Peyer's patch (tissue), 4 donors: Measurements from ENCODE around the gene SMYD3. TPM values are rescaled to one million over a fixed set of nuclear protein-coding genes. Genes with fewer than 3 reads are reported as not detected.

Source experiments
- DNase-seq, 3 donors: peaks; one replicate each; pipeline ENCODE4 v3.0.0-alpha.2; 2017 to 2019
- H3K27ac ChIP-seq, 4 donors: fragments of 200-600 bp; sonication (generic); one replicate each; pipeline ENCODE4 v1.5.1; 2016 to 2019
- H3K27me3 ChIP-seq, 2 donors: fragments of 200-600 bp; sonication (generic); one replicate each; pipeline ENCODE4 v1.5.1; 2019
- H3K36me3 ChIP-seq, 3 donors: fragments of 200-600 bp; sonication (generic); one replicate each; pipeline ENCODE4 v1.5.1; 2016 to 2019
- H3K4me1 ChIP-seq, 4 donors: fragments of 200-600 bp; sonication (generic); one replicate each; pipeline ENCODE4 v1.5.1; 2016 to 2019
- H3K4me3 ChIP-seq, 4 donors: fragments of 200-600 bp; sonication (generic); 1 replicate in 3 of 4; 2 replicates in 1 of 4; pipeline ENCODE4 v1.5.1; 2016 to 2019; ENCODE audit warnings: mild to moderate bottlenecking in 1 of 4
- H3K9me3 ChIP-seq, 4 donors: fragments of 200-600 bp; sonication (generic); one replicate each; pipeline ENCODE4 v1.5.1; 2016 to 2019; ENCODE audit warnings: mild to moderate bottlenecking in 1 of 4
- CTCF ChIP-seq, 6 experiments: fragments of 450-650 bp in 4 of 6; fragments of 200-600 bp in 2 of 6; sonication (generic) in 1 of 6; IDR thresholded peaks; one replicate each; pipeline ENCODE4 v1.5.1; 2017 to 2019; ENCODE audit warnings: antibody characterized with exemption in 6 of 6, mild to moderate bottlenecking in 3 of 6, moderate library complexity in 1 of 6
- POLR2A ChIP-seq, 2 donors: fragments of 450-650 bp; IDR thresholded peaks; one replicate each; pipeline ENCODE4 v1.5.1; 2017; ENCODE audit warnings: antibody characterized with exemption in 2 of 2, mild to moderate bottlenecking in 2 of 2, moderate library complexity in 2 of 2
- total RNA-seq, 4 donors: library from RNA; depleted of rRNA; stranded (reverse); fragments of >200 nt; gene quantifications; one replicate each; pipeline ENCODE4 v1.1.0, GENCODE V29; 2016

The SMYD3 gene
- total RNA-seq, 4 donors from 2014 or later = 19.8 to 55.3 (median 26.9) TPM

DNA sequence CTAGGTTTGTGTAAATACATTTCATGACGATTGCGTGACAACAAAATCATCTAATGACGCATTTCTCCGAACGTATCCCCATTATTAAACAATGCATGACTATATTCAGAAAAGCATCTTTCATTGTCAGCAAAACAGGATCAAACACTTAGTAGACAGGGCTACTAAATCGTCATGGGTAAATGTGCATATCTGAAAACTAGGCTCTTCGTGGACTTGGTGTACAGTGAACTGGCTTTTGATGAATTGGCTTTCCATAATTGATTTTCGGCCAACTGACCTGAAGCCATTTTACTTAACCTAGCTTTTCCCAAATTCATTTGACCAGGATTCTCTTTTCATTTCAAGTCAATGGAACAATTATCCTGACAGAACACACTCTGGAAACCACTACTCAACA lies 665.0 kb downstream of the SMYD3 start:
- Histone ChIP-seq H3K36me3 (no peaks in the 10 kb centered on the region), H3K4me3 (no peak overlapping the region), H3K27me3 (no peaks in the 10 kb centered on the region), H3K9me3 (no peaks in the 10 kb centered on the region), H3K27ac (no peak overlapping the region), H3K4me1 (no peaks in the 10 kb centered on the region)
- DNase-seq = no peak
- TF ChIP-seq CTCF (IDR thresholded peaks at IDR 0.05) (no peak), POLR2A (IDR thresholded peaks at IDR 0.05) (no peak)

DNA sequence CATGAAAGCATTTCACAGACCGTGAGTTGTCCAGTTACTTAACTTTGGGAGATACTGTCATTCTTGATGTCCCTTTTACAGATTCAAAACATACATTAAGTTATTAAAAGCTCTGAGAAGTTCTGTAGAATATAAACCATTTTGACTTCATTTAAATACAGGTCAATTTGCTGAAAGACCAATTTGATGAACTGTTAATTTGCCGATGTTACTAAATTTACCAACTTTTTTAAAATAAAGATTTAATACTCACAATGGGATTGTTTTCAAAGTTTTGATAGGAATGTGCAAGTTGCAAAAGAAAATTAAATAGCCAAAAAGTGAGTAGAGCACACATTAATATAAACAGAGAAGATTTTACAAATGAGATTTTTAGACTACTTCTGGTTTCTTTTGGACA lies 666.1 kb downstream of the SMYD3 start:
- H3K9me3 ChIP-seq = no peaks in the 10 kb centered on the region

GRCh38 chr1:245837718-245838117 lies 669.4 kb downstream of the SMYD3 start:
- no peak overlapping the region for H3K27ac ChIP-seq
- no peaks in the 10 kb centered on the region for H3K27me3 ChIP-seq
- H3K4me3 ChIP-seq = no peak overlapping the region
- TF ChIP-seq POLR2A (IDR thresholded peaks at IDR 0.05) (no peak), CTCF (IDR thresholded peaks at IDR 0.05) (no peak)
- H3K36me3 ChIP-seq = no peaks in the 10 kb centered on the region
- no peak for DNase-seq
- no peaks in the 10 kb centered on the region for H3K9me3 ChIP-seq
- no peaks in the 10 kb centered on the region for H3K4me1 ChIP-seq

More for the DNA sequence above, 666.1 kb downstream of the SMYD3 start:
- H3K27me3 ChIP-seq = no peaks in the 10 kb centered on the region
- no peaks in the 10 kb centered on the region for H3K4me1 ChIP-seq
- DNase-seq = no peak
- TF ChIP-seq CTCF (IDR thresholded peaks at IDR 0.05) (no peak), POLR2A (IDR thresholded peaks at IDR 0.05) (no peak)
- H3K36me3 ChIP-seq = no peaks in the 10 kb centered on the region
- no peak overlapping the region for H3K4me3 ChIP-seq
- no peak overlapping the region for H3K27ac ChIP-seq

DNA sequence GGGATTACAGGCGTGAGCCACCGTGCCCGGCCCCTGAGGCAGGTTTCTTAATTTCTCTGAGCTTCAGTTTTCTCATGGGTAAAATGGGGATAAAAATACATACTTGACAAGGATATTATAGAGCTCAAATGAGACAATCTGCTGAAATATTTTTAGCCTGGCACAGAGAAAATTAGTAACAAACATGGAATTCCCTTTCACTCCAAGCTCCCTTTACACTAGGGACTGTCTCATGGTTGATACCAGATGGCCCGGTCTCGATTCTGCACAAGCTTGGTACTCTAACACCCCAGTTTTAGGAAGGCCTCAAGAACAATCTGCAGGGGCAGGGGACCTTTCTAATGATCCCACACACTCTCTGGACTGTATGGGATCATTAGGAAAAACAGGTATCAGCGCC lies 671.7 kb downstream of the SMYD3 start:
- Histone ChIP-seq H3K4me1 (no peaks in the 10 kb centered on the region), H3K36me3 (no peaks in the 10 kb centered on the region), H3K4me3 (no peak overlapping the region), H3K27me3 (no peaks in the 10 kb centered on the region), H3K9me3 (no peaks in the 10 kb centered on the region), H3K27ac (no peak overlapping the region)
- DNase-seq = no peak
- TF ChIP-seq CTCF (IDR thresholded peaks at IDR 0.05) (no peak), POLR2A (IDR thresholded peaks at IDR 0.05) (no peak)

GRCh38 chr1:245834002-245834401 lies 673.1 kb downstream of the SMYD3 start:
- Histone ChIP-seq H3K4me1 (no peaks in the 10 kb centered on the region), H3K27me3 (no peaks in the 10 kb centered on the region), H3K4me3 (no peak overlapping the region), H3K9me3 (no peaks in the 10 kb centered on the region), H3K27ac (no peak overlapping the region), H3K36me3 (no peaks in the 10 kb centered on the region)
- DNase-seq = no peak
- no peak for TF ChIP-seq CTCF (IDR thresholded peaks at IDR 0.05)
- no peak for TF ChIP-seq POLR2A (IDR thresholded peaks at IDR 0.05)
